ENCODE data around the gene ZDHHC12.

ZDHHC12 gene

GRCh38 chr9:128723866-128724743 lies at the start of gene ZDHHC12:
Gene ZDHHC12 (minus strand): TSS chr9:128724127. CDS start chr9:128724093, 34 bp downstream.
- DNase-seq: peak; percentile 100

- no peak for DNase-seq
Observed at GRCh38 chr9:128773049-128773448, 49.1 kb upstream of the ZDHHC12 start.

- DNase-seq: peak; percentile 96
Observed at GRCh38 chr9:128771745-128772519, 48.0 kb upstream of the ZDHHC12 start, which contains the start of gene ZER1. Gene ZER1 (minus strand): TSS chr9:128771927. CDS start chr9:128755565, 16,362 bp downstream.

- DNase-seq: peak; percentile 9
Observed at GRCh38 chr9:128771094-128771721, 47.3 kb upstream of the ZDHHC12 start.

- no peak for DNase-seq
Observed at GRCh38 chr9:128770286-128771030, 46.5 kb upstream of the ZDHHC12 start.

GRCh38 chr9:128768606-128769005 lies 44.7 kb upstream of the ZDHHC12 start:
- DNase-seq: no peak

- no peak for DNase-seq
Observed at GRCh38 chr9:128765499-128765898, 41.6 kb upstream of the ZDHHC12 start.

- no peak for DNase-seq
Observed at GRCh38 chr9:128764361-128764760, 40.4 kb upstream of the ZDHHC12 start.

- no peak for DNase-seq
Observed at GRCh38 chr9:128762671-128763449, 38.9 kb upstream of the ZDHHC12 start.

GRCh38 chr9:128757602-128758001 lies 33.7 kb upstream of the ZDHHC12 start:
- DNase-seq: no peak

- DNase-seq: no peak
Observed at GRCh38 chr9:128753627-128754026, 29.7 kb upstream of the ZDHHC12 start.

- no peak for DNase-seq
Observed at GRCh38 chr9:128750926-128751595, 27.1 kb upstream of the ZDHHC12 start.

GRCh38 chr9:128747241-128747640 lies 23.3 kb upstream of the ZDHHC12 start:
- no peak for DNase-seq

- DNase-seq: no peak
Observed at GRCh38 chr9:128743421-128743820, 19.5 kb upstream of the ZDHHC12 start.

- no peak for DNase-seq
Observed at GRCh38 chr9:128742401-128742800, 18.5 kb upstream of the ZDHHC12 start.

- no peak for DNase-seq
Observed at GRCh38 chr9:128735373-128735772, 11.4 kb upstream of the ZDHHC12 start.

- DNase-seq: peak; percentile 43
Observed at GRCh38 chr9:128733256-128733655, 9.3 kb upstream of the ZDHHC12 start.

- DNase-seq: no peak
Observed at GRCh38 chr9:128732576-128732975, 8.6 kb upstream of the ZDHHC12 start.

- no peak for DNase-seq
Observed at GRCh38 chr9:128731691-128732090, 7.8 kb upstream of the ZDHHC12 start.

- DNase-seq: no peak
Observed at GRCh38 chr9:128731093-128731492, 7.2 kb upstream of the ZDHHC12 start.
